ENCODE data around the gene CPEB3. TPM values are rescaled to one million over a fixed set of nuclear protein-coding genes. Genes with fewer than 3 reads are reported as not detected.

The CPEB3 gene
- total and polyA plus RNA-seq, 9 of the 15 experiments (the other 6 are each of a cell fraction or from before 2014, with no cell fraction given) = 0.15 to 1.2 (median 0.51) TPM

- Histone ChIP-seq H3K4me2 (ENCODE audit: insufficient read depth, low read length) (no peak overlapping the region), H4K20me1 (replicated peaks; ENCODE audit: control insufficient read depth, insufficient read depth, low read length) (no peaks in the 10 kb centered on the region), H3K27me3 (ENCODE audit: control insufficient read depth in 2 of 2, insufficient read depth in 2 of 2, low read length in 2 of 2) (no peaks in the 10 kb centered on the region), H3K9me1 (ENCODE audit: control insufficient read depth, insufficient read depth, low read length) (no peaks in the 10 kb centered on the region), H3K9me3 (replicated peaks; ENCODE audit: control insufficient read depth, insufficient read depth, low read depth, low read length) (no peaks in the 10 kb centered on the region), H3K4me1 (replicated peaks in 1 of 2; ENCODE audit: control insufficient read depth in 2 of 2, insufficient read depth in 2 of 2, low read length in 2 of 2) (no peaks in the 10 kb centered on the region; a peak in 1 of 5 replicates), H3K79me2 (ENCODE audit: control insufficient read depth, insufficient read depth, low read length) (no peaks in the 10 kb centered on the region), H3K9ac (ENCODE audit: insufficient read depth in 1 of 2, low read depth in 2 of 2, low read length in 2 of 2) (no peak overlapping the region), H3K27ac (ENCODE audit: extremely low read depth, low read depth, low read length) (no peak overlapping the region), H3K36me3 (ENCODE audit: control insufficient read depth, insufficient read depth, low read length) (peaks cover 51% of the 10 kb centered on the region; the same call in 2 of the 3 replicates), H2AFZ (ENCODE audit: low read depth, low read length) (no peak overlapping the region), H3K4me3 (no peak overlapping the region)
- WGBS (ENCODE audit: insufficient coverage, low coverage, missing lambda C conversion rate) = 100% methylated on average over 1 of the region's 1 CpG
- CTCF ChIA-PET (ENCODE audit: low intra/inter-chr PET ratio) = no interaction called here
- intact Hi-C loops (cut with micrococcal nuclease) (no loop called here), in situ Hi-C loops (cut with MboI) (no loop called here)
- FAIRE-seq = no peak
- no peak for DNase-seq (ENCODE audit: extremely low read depth in 1 of 4, low spot score in 3 of 4)
- no TSS peak for BruUV-seq (replicated peaks)
- POLR2A ChIA-PET = interaction anchor here (0.6 to 1.7 kb wide), 3 partner anchors 9 to 86 kb away, joined by 3 to 6 read pairs (median 3); partner anchors contain the start of gene BTAF1
- ATAC-seq = no peak
- TF ChIP-seq ZNF830 (CRISPR knock-in tag; IDR thresholded peaks at IDR 0.05) (no peak), SRF (CRISPR knock-in tag; IDR thresholded peaks at IDR 0.05) (no peak), IRF2 (CRISPR knock-in tag; IDR thresholded peaks at IDR 0.05) (no peak), MED1 (CRISPR knock-in tag; IDR thresholded peaks at IDR 0.05; ENCODE audit: borderline replicate concordance) (no peak), PCBP2 (IDR thresholded peaks at IDR 0.05; ENCODE audit: low read depth, low read length, poor library complexity, severe bottlenecking) (no peak), SAFB (IDR thresholded peaks at IDR 0.05; ENCODE audit: borderline replicate concordance, low read depth, low read length) (no peak), XRCC5 (IDR thresholded peaks at IDR 0.05; ENCODE audit: low read depth, low read length) (no peak)
- TF ChIP-seq, protein P1, sequence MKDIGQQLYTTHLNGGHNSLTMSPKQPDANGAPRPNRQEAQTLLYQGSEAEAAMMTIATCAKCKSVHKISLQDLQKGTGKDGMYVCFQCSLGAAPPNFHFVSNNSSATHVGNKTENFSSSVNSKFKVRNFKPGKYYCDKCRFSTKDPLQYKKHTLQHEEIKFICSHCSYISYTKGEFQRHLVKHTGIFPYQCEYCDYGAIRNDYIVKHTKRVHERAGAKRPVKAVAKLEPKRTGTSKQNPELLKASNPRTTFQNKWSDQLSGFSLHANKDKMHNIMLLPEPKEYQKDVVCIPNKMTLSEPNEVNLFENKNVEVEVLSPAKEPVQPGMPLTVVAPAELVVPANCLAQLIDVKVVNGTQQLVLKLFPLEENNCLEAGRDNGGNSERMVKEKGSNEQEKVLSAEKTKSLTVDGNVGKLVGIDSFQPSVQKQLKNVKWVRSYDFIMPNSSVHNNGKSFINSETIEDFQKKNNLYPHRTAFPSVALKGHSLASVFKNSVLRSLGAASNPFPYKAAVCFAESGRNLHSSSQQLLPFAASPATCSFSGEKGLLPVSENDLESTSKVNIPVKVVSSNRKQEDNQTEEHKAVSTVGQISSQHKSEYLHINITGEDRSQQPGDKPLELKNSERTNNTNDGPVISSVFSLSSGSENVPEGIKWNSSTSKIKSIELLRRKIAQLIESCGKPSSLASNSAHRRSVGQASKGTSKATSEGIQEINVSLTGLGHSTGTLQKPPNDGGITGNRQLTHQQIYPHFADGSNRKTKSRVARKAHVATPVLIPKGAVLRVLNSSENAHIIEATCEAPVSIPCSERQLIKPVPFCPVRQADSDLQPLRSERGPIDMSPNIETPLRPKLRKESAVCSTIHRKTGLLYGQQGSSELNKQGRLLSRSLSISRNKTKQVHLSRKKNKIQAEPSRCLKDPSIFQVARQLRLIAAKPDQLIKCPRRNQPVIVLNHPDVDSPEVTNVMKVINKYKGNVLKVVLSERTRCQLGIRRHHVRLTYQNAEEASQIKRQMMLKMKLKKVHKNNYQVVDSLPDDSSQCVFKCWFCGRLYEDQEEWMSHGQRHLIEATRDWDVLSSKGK (CRISPR knock-in tag; IDR thresholded peaks at IDR 0.05) = no peak
Measured at GRCh38 chr10:92009445-92009844, 281.4 kb downstream of the CPEB3 start.

Measured in K562 (cell line).